Activated naive CD4-positive, alpha-beta T cell treated with anti-CD3 and anti-CD28 coated beads, Interleukin-2, amount 50 U/mL, for 72 hours (primary cell): ENCODE data around the gene VASH2. TPM values are rescaled to one million over a fixed set of nuclear protein-coding genes. Genes with fewer than 3 reads are reported as not detected.
"Not testable (repeated sequence)": the region's sequence is repeated elsewhere in the genome, so short reads cannot be mapped to it uniquely, and the experiment has no call there.

Experiments used
- ATAC-seq, 2 donors: fragments of 150-1000 bp; cut with Tn5 transposase; 2 replicates each; pipeline ENCODE4 v1.10.0; 2021; ENCODE audit warnings: mild to moderate bottlenecking in 2 of 2, moderate library complexity in 2 of 2
- DNase-seq, 2 donors: peaks; one replicate each; pipeline ENCODE4 v3.0.0; 2021 to 2022; ENCODE audit warnings: low spot score in 2 of 2
- H3K27ac Mint-ChIP-seq, 2 donors: one replicate each; pipeline ENCODE4 v1.8.0; 2022; ENCODE audit warnings: mild to moderate bottlenecking in 2 of 2, mixed read lengths in 2 of 2
- H3K36me3 Mint-ChIP-seq, 2 donors: one replicate each; pipeline ENCODE4 v1.8.0; 2022; ENCODE audit warnings: mixed read lengths in 2 of 2
- H3K9me3 Mint-ChIP-seq, 2 donors: one replicate each; pipeline ENCODE4 v1.8.0; 2022; ENCODE audit warnings: mixed read lengths in 2 of 2
- total RNA-seq, 2 donors: library from RNA; stranded (reverse); gene quantifications; one replicate each; pipeline ENCODE4 v1.2.3, GENCODE V29; 2022

Gene VASH2
- under 1 TPM; 0.20 to 0.39 TPM for total RNA-seq

DNA sequence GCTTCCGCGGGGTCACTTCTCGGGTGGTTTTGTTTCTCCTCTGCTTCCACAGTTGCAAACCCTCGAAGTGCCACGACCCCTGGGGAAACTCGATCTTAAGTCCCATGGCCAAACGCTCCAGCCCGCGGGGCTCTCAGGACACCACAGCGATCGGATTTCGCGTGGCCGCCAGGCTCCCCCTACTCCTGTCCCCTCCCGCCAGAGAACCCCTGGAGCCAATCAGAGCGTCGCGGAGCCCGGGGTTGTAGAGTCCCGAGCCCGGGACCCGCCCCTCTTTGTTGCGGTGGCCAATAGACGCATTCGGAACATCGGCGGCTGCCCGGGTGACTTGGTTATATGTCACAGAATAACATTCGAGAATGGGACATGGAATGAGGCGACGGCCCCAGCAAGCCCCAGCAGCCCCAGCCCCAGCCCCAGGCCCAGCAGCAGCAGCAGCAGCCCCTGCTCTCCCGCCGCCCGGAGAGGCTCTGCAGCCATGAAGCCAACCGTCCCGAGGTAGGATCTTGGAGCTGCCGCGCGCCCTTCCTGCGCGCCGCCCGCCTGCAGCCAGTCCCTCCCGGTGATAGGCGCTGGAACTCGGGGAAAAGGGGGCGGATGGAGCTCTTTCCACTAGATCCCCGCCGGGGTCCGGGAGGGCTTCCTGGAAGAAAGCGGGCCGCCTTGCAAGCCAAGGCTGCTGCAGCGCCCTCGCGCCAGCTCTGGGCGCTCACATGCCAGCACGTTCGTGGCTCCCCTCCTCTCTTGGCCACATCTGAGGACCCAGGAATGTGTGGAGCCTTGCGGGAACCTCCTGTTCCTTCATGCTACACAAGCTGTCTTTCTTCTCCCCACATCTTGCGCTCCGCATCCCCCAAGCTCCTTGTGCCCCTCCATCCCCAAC lies at the start of gene VASH2:
Gene VASH2 (plus strand): TSS at position 299 of the 883 bp plus-strand sequence. CDS start 1,002 bp downstream, outside the sequence.
- peaks cover 0 to 16% of the 10 kb centered on the region in 2 donors for H3K36me3 Mint-ChIP-seq
- no peaks in the 10 kb centered on the region for H3K9me3 Mint-ChIP-seq
- peak within 1 kb of the TSS in 1 of 2 donors; percentile 50 for H3K27ac Mint-ChIP-seq
- DNase-seq (peak in 1 of 2 donors; percentile 72), ATAC-seq (peak; percentile 94 to 98)

- Mint-ChIP-seq H3K36me3 (peaks cover 27 to 43% of the 10 kb centered on the region in 2 donors), H3K9me3 (peaks cover 11 to 15% of the 10 kb centered on the region in 2 donors)
These were observed 49.1 kb upstream of the VASH2 start for GRCh38 chr1:212901290-212901689.

GRCh38 chr1:212902054-212902453 lies 48.3 kb upstream of the VASH2 start:
- no peak for DNase-seq
- ATAC-seq, result no peak
- Mint-ChIP-seq H3K9me3 (peaks cover 11 to 15% of the 10 kb centered on the region in 2 donors), H3K36me3 (peaks cover 25 to 42% of the 10 kb centered on the region in 2 donors), H3K27ac (no peak overlapping the region)

More at GRCh38 chr1:212901290-212901689, 49.1 kb upstream of the VASH2 start:
- H3K27ac Mint-ChIP-seq, result no peak overlapping the region
- DNase-seq (no peak), ATAC-seq (no peak)

GRCh38 chr1:212903664-212904063 lies 46.7 kb upstream of the VASH2 start:
- no peak overlapping the region for H3K27ac Mint-ChIP-seq
- ATAC-seq (no peak), DNase-seq (no peak)
- H3K9me3 Mint-ChIP-seq, result peaks cover 11 to 15% of the 10 kb centered on the region in 2 donors
- H3K36me3 Mint-ChIP-seq, result peaks cover 25 to 33% of the 10 kb centered on the region in 2 donors

DNA sequence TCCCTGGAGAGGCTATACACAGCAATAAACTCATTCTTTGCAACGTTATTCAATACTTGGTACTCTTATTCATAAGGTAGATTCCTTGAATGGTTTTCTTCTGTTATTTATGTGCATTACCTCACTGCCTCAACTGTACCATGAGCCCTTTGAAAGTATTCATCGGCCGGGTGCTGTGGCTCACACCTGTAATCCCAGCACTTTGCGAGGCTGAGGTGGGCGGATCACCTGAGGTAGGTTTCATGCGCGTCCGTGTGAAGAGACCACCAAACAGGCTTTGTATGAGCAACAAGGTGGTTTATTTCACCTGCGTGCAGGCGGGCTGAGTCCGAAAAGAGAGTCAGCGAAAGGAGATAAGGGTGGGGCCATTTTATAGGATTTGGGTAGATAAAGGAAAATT lies 42.3 kb upstream of the VASH2 start:
- DNase-seq, H3K27ac Mint-ChIP-seq, H3K36me3 Mint-ChIP-seq, ATAC-seq, H3K9me3 Mint-ChIP-seq: not testable (repeated sequence)

- no peak for ATAC-seq
- no peak overlapping the region for H3K27ac Mint-ChIP-seq
- no peak for DNase-seq
- H3K9me3 Mint-ChIP-seq, result no peaks in the 10 kb centered on the region
- H3K36me3 Mint-ChIP-seq, result no peaks in the 10 kb centered on the region
These were observed 41.4 kb upstream of the VASH2 start for GRCh38 chr1:212908971-212909370.

DNA sequence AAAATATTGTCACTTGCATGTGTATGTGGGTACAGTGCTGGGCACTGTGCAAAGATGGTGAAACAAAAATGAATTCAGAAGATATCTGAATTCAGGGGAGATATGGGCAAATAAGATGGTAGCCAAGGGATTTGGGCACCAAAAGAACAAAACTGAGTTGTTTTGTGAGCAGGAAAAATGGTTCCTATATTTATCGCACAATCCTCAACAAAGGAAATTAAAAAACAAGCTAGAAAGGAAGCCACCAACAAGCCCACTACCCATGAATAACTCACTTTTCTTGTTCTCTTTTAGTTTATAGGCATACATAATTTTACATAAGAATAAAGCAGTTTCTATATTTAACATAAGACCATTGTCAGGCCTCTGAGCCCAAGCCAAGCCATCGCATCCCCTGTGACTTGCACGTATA lies 40.7 kb upstream of the VASH2 start:
- Mint-ChIP-seq H3K27ac (no peak overlapping the region), H3K36me3 (no peaks in the 10 kb centered on the region), H3K9me3 (no peaks in the 10 kb centered on the region)
- ATAC-seq (no peak), DNase-seq (no peak)

- not testable (repeated sequence) for DNase-seq, ATAC-seq, H3K36me3 Mint-ChIP-seq, H3K9me3 Mint-ChIP-seq, H3K27ac Mint-ChIP-seq
These were observed 40.1 kb upstream of the VASH2 start for GRCh38 chr1:212910213-212910612.

- not testable (repeated sequence) for H3K27ac Mint-ChIP-seq, DNase-seq, H3K9me3 Mint-ChIP-seq, ATAC-seq, H3K36me3 Mint-ChIP-seq
These were observed 36.7 kb upstream of the VASH2 start for GRCh38 chr1:212913638-212914037.

DNA sequence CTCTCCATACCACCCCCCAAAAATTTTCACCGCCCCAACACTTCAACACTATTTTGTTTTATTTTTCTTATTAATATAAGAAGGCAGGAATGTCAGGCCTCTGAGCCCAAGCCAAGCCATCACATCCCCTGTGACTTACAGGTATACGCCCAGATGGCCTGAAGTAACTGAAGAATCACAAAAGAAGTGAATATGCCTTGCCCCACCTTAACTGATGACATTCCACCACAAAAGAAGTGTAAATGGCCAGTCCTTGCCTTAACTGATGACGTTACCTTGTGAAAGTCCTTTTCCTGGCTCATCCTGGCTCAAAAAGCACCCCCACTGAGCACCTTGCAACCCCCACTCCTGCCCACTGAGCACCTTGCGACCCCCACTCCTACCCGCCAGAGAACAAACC lies 36.2 kb upstream of the VASH2 start:
- ATAC-seq, DNase-seq, H3K36me3 Mint-ChIP-seq, H3K9me3 Mint-ChIP-seq, H3K27ac Mint-ChIP-seq: not testable (repeated sequence)

GRCh38 chr1:212914789-212915188 lies 35.6 kb upstream of the VASH2 start:
- Mint-ChIP-seq H3K27ac (no peak overlapping the region), H3K9me3 (no peaks in the 10 kb centered on the region), H3K36me3 (no peaks in the 10 kb centered on the region)
- no peak for ATAC-seq
- no peak for DNase-seq

- DNase-seq (no peak), ATAC-seq (no peak)
- H3K27ac Mint-ChIP-seq, result no peak overlapping the region
These were observed 34.9 kb upstream of the VASH2 start for GRCh38 chr1:212915245-212916091.

DNA sequence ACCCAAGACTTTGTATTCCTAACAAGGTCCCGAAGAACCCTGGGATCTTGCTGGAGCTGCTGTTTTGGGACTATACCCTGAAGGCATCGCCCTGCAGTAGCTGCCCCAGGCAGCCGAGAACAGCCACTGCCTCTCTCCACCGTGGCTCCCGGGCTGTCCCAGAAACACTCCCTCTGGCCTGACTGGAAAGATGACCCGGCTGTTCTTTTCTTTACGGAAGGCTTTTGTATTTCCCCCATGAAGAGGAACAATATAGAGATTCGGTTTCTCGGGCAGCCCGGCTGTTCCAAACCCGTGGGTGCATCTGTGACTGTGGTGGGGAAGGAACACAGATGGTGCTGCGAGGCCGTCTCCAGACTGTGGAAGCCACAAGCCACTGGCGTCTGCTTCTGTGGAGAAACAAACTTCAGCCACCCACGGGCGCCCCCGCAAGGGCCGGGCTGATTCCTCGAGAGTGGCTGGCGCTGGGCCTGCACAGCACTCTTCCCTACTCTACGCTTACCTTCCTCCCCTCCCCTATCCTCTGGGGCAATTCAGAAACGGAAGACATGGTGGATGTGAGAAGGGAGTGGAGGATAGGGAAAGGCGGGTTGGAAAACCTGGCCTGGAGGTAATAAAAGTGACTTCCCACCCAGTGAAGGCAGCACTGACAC lies 33.7 kb upstream of the VASH2 start:
- ATAC-seq (peak in 1 of 2 donors; percentile 28), DNase-seq (no peak)
- Mint-ChIP-seq H3K27ac (no peak overlapping the region), H3K36me3 (no peaks in the 10 kb centered on the region), H3K9me3 (no peaks in the 10 kb centered on the region)

More at GRCh38 chr1:212915245-212916091, 34.9 kb upstream of the VASH2 start:
- Mint-ChIP-seq H3K36me3 (no peaks in the 10 kb centered on the region), H3K9me3 (no peaks in the 10 kb centered on the region)

- DNase-seq (no peak), ATAC-seq (no peak)
- Mint-ChIP-seq H3K27ac (no peak overlapping the region), H3K36me3 (no peaks in the 10 kb centered on the region), H3K9me3 (no peaks in the 10 kb centered on the region)
These were observed 33.2 kb upstream of the VASH2 start for GRCh38 chr1:212917134-212917485.

DNA sequence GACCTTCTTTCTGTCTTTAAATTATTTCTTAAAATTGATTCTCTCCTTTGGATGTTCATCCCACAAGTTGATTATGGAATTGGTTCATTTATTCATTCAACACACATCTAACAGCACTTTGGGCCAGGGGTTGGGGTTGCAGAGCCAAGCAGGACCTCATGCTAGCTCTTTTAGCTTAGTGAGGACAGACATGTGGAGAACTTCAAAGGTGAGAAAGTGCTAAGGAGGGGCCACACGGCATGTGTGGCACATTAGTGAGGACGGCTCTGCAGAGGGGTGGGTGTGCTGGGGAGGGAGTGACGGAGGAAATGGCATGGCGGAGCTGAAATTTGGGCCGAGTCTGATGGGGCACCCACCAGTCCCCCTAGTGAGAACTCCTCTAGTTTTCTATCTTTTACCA lies 32.5 kb upstream of the VASH2 start:
- H3K27ac Mint-ChIP-seq, result no peak overlapping the region

DNA sequence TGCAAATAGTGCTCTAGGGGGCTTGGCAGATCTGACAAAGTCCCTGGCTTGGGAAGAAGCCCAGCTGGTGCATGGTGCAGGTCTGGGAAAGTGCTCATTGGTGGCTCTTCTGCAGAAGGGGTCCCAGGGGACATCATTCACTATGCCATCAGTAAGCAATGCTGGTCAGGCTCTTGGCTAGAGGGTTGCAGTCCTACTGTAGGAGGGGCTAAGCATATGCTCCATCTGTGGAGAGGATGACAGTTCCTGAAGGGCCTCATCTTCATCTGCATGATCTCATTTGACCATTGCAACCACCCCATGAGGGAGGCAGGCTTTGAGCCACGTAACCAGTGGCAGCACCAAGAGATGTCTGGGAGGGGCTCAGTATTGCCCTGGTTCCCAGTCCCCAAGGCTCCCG lies 31.5 kb upstream of the VASH2 start:
- ATAC-seq (no peak), DNase-seq (no peak)
- Mint-ChIP-seq H3K36me3 (no peaks in the 10 kb centered on the region), H3K9me3 (no peaks in the 10 kb centered on the region), H3K27ac (no peak overlapping the region)

More for the DNA sequence above, 32.5 kb upstream of the VASH2 start:
- ATAC-seq (no peak), DNase-seq (no peak)
- Mint-ChIP-seq H3K36me3 (no peaks in the 10 kb centered on the region), H3K9me3 (no peaks in the 10 kb centered on the region)

- H3K9me3 Mint-ChIP-seq, result no peaks in the 10 kb centered on the region
- ATAC-seq (no peak), DNase-seq (no peak)
These were observed 30.1 kb upstream of the VASH2 start for GRCh38 chr1:212920246-212920645.

More at GRCh38 chr1:212920246-212920645, 30.1 kb upstream of the VASH2 start:
- H3K36me3 Mint-ChIP-seq, result no peaks in the 10 kb centered on the region
- H3K27ac Mint-ChIP-seq, result no peak overlapping the region
